H9 (cell line): Measurements from ENCODE around the gene PRSS50. TPM values are rescaled to one million over a fixed set of nuclear protein-coding genes. Genes with fewer than 3 reads are reported as not detected.

Source experiments
- DNase-seq: peaks from one replicate; pipeline ENCODE4 v3.0.0-alpha.2; 2017
- H2AFZ ChIP-seq: one replicate; pipeline ENCODE4 v1.6.1; 2013; ENCODE audit warnings: mild to moderate bottlenecking, low read length, control low read depth, moderate library complexity
- H2AK5ac ChIP-seq: 2 replicates; pipeline ENCODE4 v1.6.1; 2013; ENCODE audit warnings: low read length, control low read depth, mixed read lengths; ENCODE audit not compliant: insufficient read length
- H2BK120ac ChIP-seq: one replicate; pipeline ENCODE4 v1.6.1; 2013; ENCODE audit warnings: low read depth, mild to moderate bottlenecking, low read length, control low read depth, inconsistent platforms; ENCODE audit not compliant: poor library complexity, severe bottlenecking
- H2BK12ac ChIP-seq: 2 replicates; pipeline ENCODE4 v1.6.1; 2013; ENCODE audit warnings: low read length, control low read depth, mixed read lengths, low read depth; ENCODE audit not compliant: insufficient read length
- H2BK15ac ChIP-seq: 2 replicates; pipeline ENCODE4 v1.6.1; 2013; ENCODE audit warnings: low read depth, low read length, control low read depth
- H2BK20ac ChIP-seq: one replicate; pipeline ENCODE4 v1.6.1; 2013; ENCODE audit warnings: low read depth, mild to moderate bottlenecking, low read length, control low read depth, inconsistent platforms; ENCODE audit not compliant: poor library complexity, severe bottlenecking
- H2BK5ac ChIP-seq: 2 replicates; pipeline ENCODE4 v1.6.1; 2013; ENCODE audit warnings: low read length, control low read depth, mixed read lengths; ENCODE audit not compliant: insufficient read length
- H3K14ac ChIP-seq: 2 replicates; pipeline ENCODE4 v1.6.1; 2013; ENCODE audit warnings: low read length, control low read depth; ENCODE audit not compliant: insufficient read depth
- H3K18ac ChIP-seq: 2 replicates; pipeline ENCODE4 v1.6.1; 2013; ENCODE audit warnings: low read depth, mild to moderate bottlenecking, mixed read lengths, low read length, control low read depth; ENCODE audit not compliant: insufficient read length
- H3K23ac ChIP-seq: 2 replicates; pipeline ENCODE4 v1.6.1; 2013; ENCODE audit warnings: low read length, control low read depth, mixed read lengths, low read depth; ENCODE audit not compliant: insufficient read length
- H3K23me2 ChIP-seq: 2 replicates; pipeline ENCODE4 v1.6.1; 2013; ENCODE audit warnings: low read depth, mild to moderate bottlenecking, mixed read lengths, low read length, control low read depth; ENCODE audit not compliant: insufficient read length, poor library complexity, severe bottlenecking
- H3K27ac ChIP-seq: 2 replicates; pipeline ENCODE4 v1.5.1; 2013; ENCODE audit warnings: low read length, control low read depth, mixed read lengths, low read depth; ENCODE audit not compliant: insufficient read length
- H3K27me3 ChIP-seq: 2 replicates; pipeline ENCODE4 v1.6.1; 2013; ENCODE audit warnings: low read length, control low read depth, inconsistent platforms; ENCODE audit not compliant: insufficient read depth
- H3K4ac ChIP-seq: 2 replicates; pipeline ENCODE4 v1.6.1; 2013; ENCODE audit warnings: low read depth, mild to moderate bottlenecking, control low read depth, inconsistent platforms, low read length, moderate library complexity
- H3K4me1 ChIP-seq: 2 replicates; pipeline ENCODE4 v1.6.1; 2013; ENCODE audit warnings: low read length, control low read depth, inconsistent platforms; ENCODE audit not compliant: insufficient read depth
- H3K4me2 ChIP-seq: 2 replicates; pipeline ENCODE4 v1.6.1; 2013; ENCODE audit warnings: low read length, control low read depth, mixed read lengths; ENCODE audit not compliant: insufficient read length, insufficient read depth
- H3K56ac ChIP-seq: 2 replicates; pipeline ENCODE4 v1.6.1; 2013; ENCODE audit warnings: low read depth, mild to moderate bottlenecking, mixed read lengths, low read length, control low read depth; ENCODE audit not compliant: insufficient read length
- H3K79me1 ChIP-seq: 2 replicates; pipeline ENCODE4 v1.6.1; 2013; ENCODE audit warnings: low read depth, mild to moderate bottlenecking, moderate library complexity, low read length, control low read depth, inconsistent platforms; ENCODE audit not compliant: insufficient read depth, poor library complexity, severe bottlenecking
- H3K79me2 ChIP-seq: 2 replicates; pipeline ENCODE4 v1.6.1; 2013; ENCODE audit warnings: low read length, control low read depth, inconsistent platforms; ENCODE audit not compliant: insufficient read depth
- H3K9ac ChIP-seq: 2 replicates; pipeline ENCODE4 v1.6.1; 2013; ENCODE audit warnings: low read length, control low read depth, mixed read lengths; ENCODE audit not compliant: insufficient read length; ENCODE audit errors: extremely low read depth
- H3K9me3 ChIP-seq: one replicate; pipeline ENCODE4 v1.6.1; 2013; ENCODE audit warnings: low read depth, low read length, inconsistent platforms; ENCODE audit not compliant: control insufficient read depth
- H3T11ph ChIP-seq: one replicate; pipeline ENCODE4 v1.6.1; 2013; ENCODE audit warnings: mild to moderate bottlenecking, low read length, control low read depth, inconsistent platforms
- H4K20me1 ChIP-seq: one replicate; pipeline ENCODE4 v1.6.1; 2013; ENCODE audit not compliant: control insufficient read depth, insufficient read length, insufficient read depth
- H4K5ac ChIP-seq: 2 replicates; pipeline ENCODE4 v1.6.1; 2013; ENCODE audit warnings: low read depth, mild to moderate bottlenecking, mixed read lengths, low read length, control low read depth; ENCODE audit not compliant: insufficient read length
- H4K8ac ChIP-seq: replicated peaks from 2 replicates; pipeline ENCODE4 v1.6.1; 2013; ENCODE audit warnings: low read length, control low read depth, mixed read lengths, low read depth; ENCODE audit not compliant: insufficient read length
- H4K91ac ChIP-seq: 2 replicates; pipeline ENCODE4 v1.6.1; 2013; ENCODE audit warnings: low read depth, mild to moderate bottlenecking, moderate library complexity, mixed read lengths, low read length, control low read depth; ENCODE audit not compliant: insufficient read length
- H3K27ac Mint-ChIP-seq, 3 experiments: 2 replicates in 2 of 3; 3 replicates in 1 of 3; pipeline ENCODE4 v1.8.0; 2020 to 2021; ENCODE audit warnings: mixed read lengths in 3 of 3, mild to moderate bottlenecking in 1 of 3, moderate library complexity in 1 of 3
- H3K27me3 Mint-ChIP-seq: 2 replicates; pipeline ENCODE4 v1.8.0; 2021; ENCODE audit warnings: low read depth, mild to moderate bottlenecking, moderate library complexity, mixed read lengths
- H3K36me3 Mint-ChIP-seq, 3 experiments: 2 replicates in 2 of 3; 3 replicates in 1 of 3; pipeline ENCODE4 v1.8.0; 2020 to 2021; ENCODE audit warnings: low read depth in 3 of 3, mixed read lengths in 3 of 3; ENCODE audit not compliant: insufficient read depth in 1 of 3
- H3K4me1 Mint-ChIP-seq, 2 experiments: 2 replicates each; pipeline ENCODE4 v1.8.0; 2020; ENCODE audit warnings: mixed read lengths in 2 of 2
- H3K4me3 Mint-ChIP-seq, 2 experiments: 2 replicates in 1 of 2; 3 replicates in 1 of 2; pipeline ENCODE4 v1.8.0; 2020 to 2021; ENCODE audit warnings: mild to moderate bottlenecking in 2 of 2, mixed read lengths in 2 of 2, moderate library complexity in 1 of 2
- H3K9me3 Mint-ChIP-seq, 2 experiments: 2 replicates in 1 of 2; 3 replicates in 1 of 2; pipeline ENCODE4 v1.8.0; 2020; ENCODE audit warnings: mild to moderate bottlenecking in 2 of 2, mixed read lengths in 2 of 2, moderate library complexity in 1 of 2
- WGBS: extraction: QIAGEN DNeasy Blood & Tissue Kit; methylation state at CpG from one replicate; pipeline ENCODE4 v1.1.7; 2013; ENCODE audit warnings: missing lambda C conversion rate, low lambda C conversion rate, mixed read lengths; ENCODE audit not compliant: insufficient read length; ENCODE audit errors: extremely low coverage; 5-methylcytosine and 5-hydroxymethylcytosine counted together
- total RNA-seq: library from RNA; stranded (reverse); gene quantifications from 2 replicates; pipeline ENCODE4 v1.2.1, GENCODE V29; 2021
- TF ChIP-seq, protein P1 (sequence below): fragments of 200-600 bp; sonication (generic); conservative IDR thresholded peaks from 3 replicates; pipeline ENCODE4 v1.8.0; 2021; ENCODE audit warnings: antibody characterized with exemption, mild to moderate bottlenecking

The PRSS50 gene
- total RNA-seq, 1 experiment from 2014 or later = 0.24 TPM

DNA sequence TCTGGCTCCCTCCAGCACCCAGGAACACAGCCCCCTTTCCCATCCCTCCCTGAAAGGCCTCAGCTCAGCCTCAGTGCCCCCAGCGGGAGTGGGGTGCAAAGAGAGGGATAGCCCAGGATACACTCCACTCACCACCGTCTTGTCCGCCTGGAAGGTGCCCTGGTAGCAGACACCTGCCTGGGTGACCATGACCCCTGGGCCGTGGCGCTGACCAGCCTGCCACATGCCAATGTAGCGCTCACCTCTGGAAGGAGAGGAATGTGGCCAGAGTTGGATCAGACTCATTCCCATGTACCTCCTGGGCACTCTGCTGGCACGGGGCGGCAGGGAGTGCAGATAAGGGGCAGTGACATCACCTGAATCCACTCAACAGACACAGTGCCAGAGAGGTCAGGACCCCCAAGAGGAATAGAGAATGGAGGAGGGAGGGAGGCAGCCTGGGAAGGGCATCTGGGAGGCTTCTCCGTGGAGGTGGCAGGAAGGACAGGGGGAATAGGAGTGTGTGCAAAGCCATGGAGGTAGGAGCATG lies 37.3 kb downstream of the PRSS50 start:
- Histone ChIP-seq H3K27me3 (no peaks in the 10 kb centered on the region), H2AK5ac (no peak overlapping the region), H3K27ac (no peak overlapping the region), H4K20me1 (no peaks in the 10 kb centered on the region), H3K79me1 (no peaks in the 10 kb centered on the region), H3K79me2 (no peaks in the 10 kb centered on the region), H4K91ac (no peak overlapping the region), H4K5ac (no peak overlapping the region), H3K14ac (no peak overlapping the region), H4K8ac (no peak overlapping the region), H3K4ac (no peak overlapping the region), H3K4me1 (no peaks in the 10 kb centered on the region), H3T11ph (no peak overlapping the region), H2BK20ac (no peak overlapping the region), H2BK15ac (no peak overlapping the region), H3K9ac (no peak overlapping the region), H3K4me2 (no peak overlapping the region), H2BK12ac (no peak overlapping the region), H3K23me2 (no peaks in the 10 kb centered on the region), H3K18ac (no peak overlapping the region), H3K9me3 (no peaks in the 10 kb centered on the region), H2BK5ac (no peak overlapping the region), H3K56ac (no peak overlapping the region), H3K23ac (no peak overlapping the region), H2AFZ (no peak overlapping the region), H2BK120ac (no peak overlapping the region)
- DNase-seq = no peak
- Mint-ChIP-seq H3K27ac (peak overlapping the region in 1 of 3 experiments; percentile 46; a peak in 4 of 7 replicates), H3K9me3 (no peaks in the 10 kb centered on the region), H3K4me1 (peaks cover 3 to 18% of the 10 kb centered on the region in 2 experiments), H3K4me3 (no peak overlapping the region), H3K36me3 (no peaks in the 10 kb centered on the region; a peak in 3 of 7 replicates), H3K27me3 (no peaks in the 10 kb centered on the region)
- WGBS = no CpG with 5 or more reads among the region's 9 CpGs
- TF ChIP-seq, protein P1, sequence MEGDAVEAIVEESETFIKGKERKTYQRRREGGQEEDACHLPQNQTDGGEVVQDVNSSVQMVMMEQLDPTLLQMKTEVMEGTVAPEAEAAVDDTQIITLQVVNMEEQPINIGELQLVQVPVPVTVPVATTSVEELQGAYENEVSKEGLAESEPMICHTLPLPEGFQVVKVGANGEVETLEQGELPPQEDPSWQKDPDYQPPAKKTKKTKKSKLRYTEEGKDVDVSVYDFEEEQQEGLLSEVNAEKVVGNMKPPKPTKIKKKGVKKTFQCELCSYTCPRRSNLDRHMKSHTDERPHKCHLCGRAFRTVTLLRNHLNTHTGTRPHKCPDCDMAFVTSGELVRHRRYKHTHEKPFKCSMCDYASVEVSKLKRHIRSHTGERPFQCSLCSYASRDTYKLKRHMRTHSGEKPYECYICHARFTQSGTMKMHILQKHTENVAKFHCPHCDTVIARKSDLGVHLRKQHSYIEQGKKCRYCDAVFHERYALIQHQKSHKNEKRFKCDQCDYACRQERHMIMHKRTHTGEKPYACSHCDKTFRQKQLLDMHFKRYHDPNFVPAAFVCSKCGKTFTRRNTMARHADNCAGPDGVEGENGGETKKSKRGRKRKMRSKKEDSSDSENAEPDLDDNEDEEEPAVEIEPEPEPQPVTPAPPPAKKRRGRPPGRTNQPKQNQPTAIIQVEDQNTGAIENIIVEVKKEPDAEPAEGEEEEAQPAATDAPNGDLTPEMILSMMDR = no peak
